OCI-M1 (cell line): ENCODE results near the gene C2CD4B.

ENCODE experiments used
- DNase-seq: peaks from one replicate; lab custom pipeline; 2025; lab: John Stamatoyannopoulos, UW

The C2CD4B gene

DNA sequence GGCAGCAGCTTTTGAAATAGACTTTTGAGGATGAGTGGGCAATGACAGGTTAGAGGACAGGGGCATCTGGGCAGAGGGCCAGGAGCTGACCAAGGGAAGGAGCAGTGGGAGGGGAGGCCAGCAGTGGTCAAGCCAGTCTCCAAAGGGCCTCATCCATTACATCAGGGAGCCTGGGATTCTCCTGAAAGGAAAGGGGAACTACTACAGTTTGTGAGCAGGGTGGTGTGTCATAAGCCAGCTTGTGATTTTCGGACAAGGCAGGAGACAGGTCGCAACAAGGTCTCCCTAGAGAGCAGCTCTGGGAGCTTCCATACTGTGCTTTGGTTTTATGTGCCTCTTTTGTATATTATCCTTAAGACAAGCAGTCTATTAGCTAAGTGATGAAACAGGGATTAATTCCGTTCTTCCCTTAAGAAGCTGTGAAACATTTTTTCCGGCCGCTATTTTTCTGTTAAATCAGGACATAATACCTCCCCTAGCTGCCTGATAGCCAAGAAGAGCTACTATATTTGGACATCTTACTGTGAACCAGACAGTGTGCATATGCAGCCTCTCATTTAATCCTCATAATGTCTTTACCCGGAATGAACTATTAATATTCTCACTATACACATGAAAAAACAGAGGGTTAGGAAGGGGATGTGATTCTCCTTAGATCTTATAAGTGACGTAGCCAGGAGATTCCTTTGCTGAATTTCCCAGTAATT lies 46.4 kb downstream of the C2CD4B start:
- no peak for DNase-seq

DNA sequence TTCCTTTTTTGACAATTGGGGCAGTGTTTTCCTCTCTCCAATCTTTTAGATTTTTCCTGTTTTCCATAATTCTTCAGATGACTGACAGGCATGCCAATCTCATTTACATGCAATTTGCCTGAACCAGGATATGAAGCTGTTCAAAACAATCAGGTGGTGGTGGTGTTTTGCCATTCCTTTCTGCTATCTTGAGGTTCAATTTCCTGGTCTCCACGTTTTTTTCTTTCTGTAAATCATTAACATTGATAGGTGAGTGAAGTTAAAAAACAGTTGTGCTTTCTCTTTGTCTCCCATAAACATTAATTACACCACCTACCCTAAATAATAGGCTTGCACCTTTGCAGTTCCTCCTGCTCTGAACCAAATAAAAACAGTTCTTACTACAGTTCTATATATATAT lies 49.2 kb downstream of the C2CD4B start:
- no peak for DNase-seq
